T-helper 1 cell (primary cell): ENCODE data around the gene TBC1D2.

Source experiments
- DNase-seq, 5 donors: peaks; one replicate each; pipeline ENCODE4 v3.0.0-alpha.2; 2012 to 2020

The TBC1D2 gene

GRCh38 chr9:98159790-98160189 lies 95.7 kb downstream of the TBC1D2 start:
- no peak for DNase-seq

GRCh38 chr9:98159301-98159700 lies 96.1 kb downstream of the TBC1D2 start:
- no peak for DNase-seq

GRCh38 chr9:98158071-98158831 lies 97.2 kb downstream of the TBC1D2 start:
- no peak for DNase-seq

GRCh38 chr9:98157372-98157771 lies 98.1 kb downstream of the TBC1D2 start:
- no peak for DNase-seq

GRCh38 chr9:98154678-98155077 lies 100.8 kb downstream of the TBC1D2 start:
- DNase-seq, result no peak

GRCh38 chr9:98152526-98152925 lies 102.9 kb downstream of the TBC1D2 start:
- no peak for DNase-seq

- DNase-seq, result no peak
Measured at GRCh38 chr9:98150721-98151120, 104.7 kb downstream of the TBC1D2 start.

- no peak for DNase-seq
Measured at GRCh38 chr9:98150164-98150563, 105.3 kb downstream of the TBC1D2 start.

- DNase-seq, result no peak
Measured at GRCh38 chr9:98149422-98149821, 106.0 kb downstream of the TBC1D2 start.
